ENCODE data around the gene PYROXD2.
"Not testable (repeated sequence)": the region's sequence is repeated elsewhere in the genome, so short reads cannot be mapped to it uniquely, and the experiment has no call there.

Gene PYROXD2

DNA sequence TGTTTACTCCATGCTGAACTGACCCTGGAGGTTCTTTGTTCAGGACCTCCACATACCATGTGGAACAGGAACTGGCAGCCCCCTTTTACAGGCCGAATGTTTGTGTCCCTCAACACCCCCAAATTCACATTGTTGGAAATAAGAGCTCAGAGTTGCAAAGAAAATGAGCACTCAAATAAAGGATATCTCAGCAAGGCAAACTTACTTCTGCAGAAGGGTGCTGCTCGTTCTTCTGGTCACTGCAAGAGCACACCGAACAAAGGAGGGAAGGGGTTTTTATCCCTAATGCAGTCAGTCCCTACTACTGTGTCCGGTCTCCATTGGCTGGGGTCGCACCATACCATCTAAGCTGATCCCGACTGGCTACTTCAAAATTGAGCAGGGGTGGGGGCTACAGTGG, 68.1 kb downstream of the PYROXD2 start:
- DNase-seq = no peak
- H3K36me3 ChIP-seq (replicated peaks; ENCODE audit: insufficient read depth, low read length) = no peaks in the 10 kb centered on the region

DNA sequence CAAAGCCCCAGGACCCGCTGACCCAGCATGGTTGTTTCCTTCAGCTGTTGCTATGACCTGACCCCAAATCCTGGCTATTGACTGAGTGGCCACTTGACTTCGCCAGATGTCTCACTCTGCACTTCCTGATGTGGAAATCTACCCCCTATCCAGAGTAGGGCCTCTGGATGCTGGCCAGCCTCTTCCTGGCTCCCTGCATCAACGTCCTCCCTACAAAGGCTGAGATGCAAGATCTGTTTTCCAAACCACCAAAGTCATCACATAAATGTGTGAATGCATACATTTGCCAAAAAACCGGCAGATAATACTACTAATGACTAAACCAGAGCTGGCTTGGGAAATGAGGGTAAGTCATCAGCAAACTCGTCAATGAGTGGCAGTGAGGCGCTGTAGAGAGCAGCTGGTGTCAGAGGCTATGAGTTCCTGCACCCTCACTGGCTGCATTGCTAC, 70.4 kb downstream of the PYROXD2 start:
- Histone ChIP-seq H3K4me2 (ENCODE audit: low read depth, low read length) (no peak overlapping the region), H3F3A (ENCODE audit: insufficient read depth, low read length) (peaks cover 21% of the 10 kb centered on the region), H3K9ac (ENCODE audit: low read length) (no peak overlapping the region), H3K79me2 (ENCODE audit: low read length) (no peaks in the 10 kb centered on the region), H3K9me2 (replicated peaks; ENCODE audit: insufficient read depth, low read length) (no peaks in the 10 kb centered on the region), H3K36me3 (replicated peaks; ENCODE audit: insufficient read depth, low read length) (no peaks in the 10 kb centered on the region), H3K9me3 (replicated peaks; ENCODE audit: insufficient read depth, low read length) (no peaks in the 10 kb centered on the region), H3K27ac (ENCODE audit: low read length) (no peak overlapping the region), H2AFZ (ENCODE audit: low read length) (no peak overlapping the region), H3K4me3 (ENCODE audit: low read length) (no peak overlapping the region), H3K4me1 (ENCODE audit: low read length) (peaks cover 29% of the 10 kb centered on the region), H4K20me1 (ENCODE audit: insufficient read depth, low read length) (no peaks in the 10 kb centered on the region), H3K27me3 (replicated peaks; ENCODE audit: insufficient read depth, low read length) (no peaks in the 10 kb centered on the region)
- TF ChIP-seq EZH2 (optimal IDR thresholded peaks at IDR 0.05; ENCODE audit: low read depth, low read length) (no peak), EZH2phosphoT487 (IDR thresholded peaks at IDR 0.05; ENCODE audit: low read length) (no peak)
- TF ChIP-seq, protein P1, sequence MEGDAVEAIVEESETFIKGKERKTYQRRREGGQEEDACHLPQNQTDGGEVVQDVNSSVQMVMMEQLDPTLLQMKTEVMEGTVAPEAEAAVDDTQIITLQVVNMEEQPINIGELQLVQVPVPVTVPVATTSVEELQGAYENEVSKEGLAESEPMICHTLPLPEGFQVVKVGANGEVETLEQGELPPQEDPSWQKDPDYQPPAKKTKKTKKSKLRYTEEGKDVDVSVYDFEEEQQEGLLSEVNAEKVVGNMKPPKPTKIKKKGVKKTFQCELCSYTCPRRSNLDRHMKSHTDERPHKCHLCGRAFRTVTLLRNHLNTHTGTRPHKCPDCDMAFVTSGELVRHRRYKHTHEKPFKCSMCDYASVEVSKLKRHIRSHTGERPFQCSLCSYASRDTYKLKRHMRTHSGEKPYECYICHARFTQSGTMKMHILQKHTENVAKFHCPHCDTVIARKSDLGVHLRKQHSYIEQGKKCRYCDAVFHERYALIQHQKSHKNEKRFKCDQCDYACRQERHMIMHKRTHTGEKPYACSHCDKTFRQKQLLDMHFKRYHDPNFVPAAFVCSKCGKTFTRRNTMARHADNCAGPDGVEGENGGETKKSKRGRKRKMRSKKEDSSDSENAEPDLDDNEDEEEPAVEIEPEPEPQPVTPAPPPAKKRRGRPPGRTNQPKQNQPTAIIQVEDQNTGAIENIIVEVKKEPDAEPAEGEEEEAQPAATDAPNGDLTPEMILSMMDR (IDR thresholded peaks at IDR 0.05; ENCODE audit: low read length) = no peak
- DNase-seq = no peak

More for the DNA sequence above, 68.1 kb downstream of the PYROXD2 start:
- Histone ChIP-seq H3K27ac (ENCODE audit: low read length) (no peak overlapping the region), H4K20me1 (ENCODE audit: insufficient read depth, low read length) (no peaks in the 10 kb centered on the region), H3K9ac (ENCODE audit: low read length) (no peak overlapping the region), H2AFZ (ENCODE audit: low read length) (no peak overlapping the region), H3K27me3 (replicated peaks; ENCODE audit: insufficient read depth, low read length) (no peaks in the 10 kb centered on the region), H3K4me1 (ENCODE audit: low read length) (peaks cover 16% of the 10 kb centered on the region), H3K79me2 (ENCODE audit: low read length) (no peaks in the 10 kb centered on the region), H3K4me3 (ENCODE audit: low read length) (no peak overlapping the region), H3K4me2 (ENCODE audit: low read depth, low read length) (no peak overlapping the region), H3K9me3 (replicated peaks; ENCODE audit: insufficient read depth, low read length) (no peaks in the 10 kb centered on the region), H3K9me2 (replicated peaks; ENCODE audit: insufficient read depth, low read length) (no peaks in the 10 kb centered on the region), H3F3A (ENCODE audit: insufficient read depth, low read length) (peaks cover 3% of the 10 kb centered on the region; the same call in 1 of the 2 replicates)
- TF ChIP-seq, protein P1 (IDR thresholded peaks at IDR 0.05; ENCODE audit: low read length) = no peak
- TF ChIP-seq EZH2 (optimal IDR thresholded peaks at IDR 0.05; ENCODE audit: low read depth, low read length) (no peak), EZH2phosphoT487 (IDR thresholded peaks at IDR 0.05; ENCODE audit: low read length) (no peak)

DNA sequence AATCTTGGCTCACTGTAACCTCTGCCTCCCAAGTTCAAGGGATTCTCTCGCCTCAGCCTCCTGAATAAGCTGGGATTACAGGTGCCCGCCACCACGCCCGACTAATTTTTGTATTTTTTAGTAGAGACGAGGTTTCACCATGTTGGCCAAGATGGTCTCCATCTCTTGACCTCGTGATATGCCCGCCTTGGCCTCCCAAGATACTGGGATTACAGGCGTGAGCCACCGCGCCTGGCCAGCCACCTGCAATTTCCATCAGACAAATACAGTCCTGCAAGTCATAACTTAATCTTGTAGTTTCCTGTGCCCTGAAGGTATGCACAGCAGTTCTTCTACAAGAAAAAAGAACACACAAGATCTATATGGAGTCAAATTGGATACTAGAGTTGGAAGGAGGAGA, 73.3 kb downstream of the PYROXD2 start:
- not testable (repeated sequence) for H3K9ac ChIP-seq (ENCODE audit: low read length); H3K9me3 ChIP-seq (replicated peaks; ENCODE audit: insufficient read depth, low read length); H4K20me1 ChIP-seq (ENCODE audit: insufficient read depth, low read length); H3K79me2 ChIP-seq (ENCODE audit: low read length); H2AFZ ChIP-seq (ENCODE audit: low read length); H3K9me2 ChIP-seq (replicated peaks; ENCODE audit: insufficient read depth, low read length); H3K36me3 ChIP-seq (replicated peaks; ENCODE audit: insufficient read depth, low read length); H3K4me3 ChIP-seq (ENCODE audit: low read length); H3K27me3 ChIP-seq (replicated peaks; ENCODE audit: insufficient read depth, low read length); DNase-seq
- Histone ChIP-seq H3K27ac (ENCODE audit: low read length) (peak overlapping the region; percentile 97; the same call in 1 of the 2 replicates), H3F3A (ENCODE audit: insufficient read depth, low read length) (peaks cover 21% of the 10 kb centered on the region), H3K4me2 (ENCODE audit: low read depth, low read length) (peak overlapping the region; percentile 86), H3K4me1 (ENCODE audit: low read length) (peaks cover 51% of the 10 kb centered on the region)

DNA sequence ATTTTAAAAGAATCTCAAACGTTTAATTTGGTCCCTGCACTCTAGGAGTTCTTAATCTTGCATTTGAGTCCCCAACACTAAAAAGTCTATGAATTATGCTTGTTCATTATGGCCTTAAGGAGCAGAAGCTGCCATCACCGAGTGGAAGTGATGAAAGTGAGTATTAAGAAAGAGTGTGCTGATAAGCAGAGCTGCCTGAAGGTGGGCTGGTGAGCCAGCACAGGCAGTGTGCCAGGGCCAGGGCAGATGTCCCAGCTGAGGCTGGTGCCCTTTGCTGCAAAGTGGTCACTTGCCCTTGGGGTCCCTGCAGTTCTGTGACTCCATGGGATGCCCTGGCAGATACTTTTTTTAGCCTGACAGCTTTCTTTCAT, 74.1 kb downstream of the PYROXD2 start:
- Histone ChIP-seq H4K20me1 (ENCODE audit: insufficient read depth, low read length) (no peaks in the 10 kb centered on the region), H3K4me1 (ENCODE audit: low read length) (peaks cover 55% of the 10 kb centered on the region), H3K9me3 (replicated peaks; ENCODE audit: insufficient read depth, low read length) (no peaks in the 10 kb centered on the region), H3K9me2 (replicated peaks; ENCODE audit: insufficient read depth, low read length) (no peaks in the 10 kb centered on the region), H3K27me3 (replicated peaks; ENCODE audit: insufficient read depth, low read length) (no peaks in the 10 kb centered on the region), H3K9ac (ENCODE audit: low read length) (peak overlapping the region; percentile 71), H3K4me3 (ENCODE audit: low read length) (peak overlapping the region; percentile 44), H3F3A (ENCODE audit: insufficient read depth, low read length) (peaks cover 21% of the 10 kb centered on the region), H3K4me2 (ENCODE audit: low read depth, low read length) (peak overlapping the region; percentile 86), H3K79me2 (ENCODE audit: low read length) (no peaks in the 10 kb centered on the region), H2AFZ (ENCODE audit: low read length) (no peak overlapping the region), H3K36me3 (replicated peaks; ENCODE audit: insufficient read depth, low read length) (no peaks in the 10 kb centered on the region), H3K27ac (ENCODE audit: low read length) (peak overlapping the region; percentile 97)
- no peak for TF ChIP-seq EZH2 (optimal IDR thresholded peaks at IDR 0.05; ENCODE audit: low read depth, low read length)
- no peak for TF ChIP-seq EZH2phosphoT487 (IDR thresholded peaks at IDR 0.05; ENCODE audit: low read length)
- TF ChIP-seq, protein P1 (IDR thresholded peaks at IDR 0.05; ENCODE audit: low read length) = peak; percentile 51
- DNase-seq = peak; percentile 64

All from MM.1S (cell line).